Measurements from ENCODE around the gene AFF1. TPM values are rescaled to one million over a fixed set of nuclear protein-coding genes. Genes with fewer than 3 reads are reported as not detected.

AFF1 gene
- total and polyA plus RNA-seq, 2 donors (not counting 1 experiment from before 2014, with no cell fraction given) = 15.5 to 21.1 TPM

DNA sequence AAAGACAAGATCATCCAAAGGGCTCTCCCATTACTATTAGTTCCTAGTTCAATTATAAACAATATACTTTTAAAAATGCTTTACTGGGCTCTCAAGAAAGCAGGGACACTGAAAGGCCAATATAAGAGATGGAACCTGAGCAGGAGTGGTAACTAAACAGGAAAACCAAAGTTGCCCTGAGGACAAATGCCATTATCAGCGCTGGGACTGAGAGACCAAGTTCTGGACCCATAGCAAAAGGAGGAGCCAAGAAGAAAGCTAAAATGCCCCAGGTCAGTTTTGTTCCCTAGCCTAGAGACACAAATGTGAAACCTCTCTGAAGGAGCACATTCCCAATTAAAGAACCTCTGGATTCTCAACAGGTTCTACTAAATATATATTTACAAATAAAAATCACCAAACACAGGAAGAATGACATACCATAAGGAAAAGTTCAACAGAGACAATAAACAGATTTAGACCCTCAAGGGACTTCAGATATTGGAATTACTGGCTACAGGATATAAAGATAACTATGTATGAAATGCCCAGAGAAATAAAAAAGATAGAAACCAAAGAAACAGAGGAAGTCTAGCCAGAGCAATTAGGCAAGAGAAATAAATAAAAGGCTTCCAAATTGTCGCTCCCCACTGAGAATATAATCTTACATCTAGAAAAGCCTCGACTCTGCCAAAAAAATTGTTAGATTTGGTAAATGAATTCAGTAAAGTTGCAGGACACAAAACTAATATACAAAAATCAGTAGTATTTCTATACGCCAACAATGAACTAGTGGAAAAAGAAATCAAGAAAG is 218.5 kb downstream of the AFF1 start:
- DNase-seq (ENCODE audit: low read depth in 2 of 2) = no peak
- Histone ChIP-seq H3K9ac (ENCODE audit: insufficient read depth, low read length) (no peak overlapping the region), H3K27ac (ENCODE audit: insufficient read depth, low read length) (no peak overlapping the region), H3K79me2 (ENCODE audit: control insufficient read depth, insufficient read depth, low read length) (no peaks in the 10 kb centered on the region), H3K27me3 (ENCODE audit: control insufficient read depth, insufficient read depth, low read length) (no peaks in the 10 kb centered on the region), H3K4me3 (replicated peaks in 1 of 4; ENCODE audit: control extremely low read depth in 1 of 4, insufficient read depth in 1 of 4, low read depth in 3 of 4, low read length in 4 of 4) (no peak overlapping the region), H2AFZ (ENCODE audit: low read length) (no peak overlapping the region), H3K4me1 (ENCODE audit: control insufficient read depth, extremely low read depth, insufficient read depth, low read length) (no peaks in the 10 kb centered on the region), H3K9me3 (ENCODE audit: control insufficient read depth, insufficient read depth, low read depth, low read length) (no peaks in the 10 kb centered on the region), H4K20me1 (ENCODE audit: control insufficient read depth, extremely low read depth, insufficient read depth, low read length) (no peaks in the 10 kb centered on the region), H3K4me2 (ENCODE audit: extremely low read depth, insufficient read depth, low read length) (no peak overlapping the region), H3K36me3 (ENCODE audit: control insufficient read depth, insufficient read depth, low read length) (no peaks in the 10 kb centered on the region)
- no peak for TF ChIP-seq EZH2 (IDR thresholded peaks at IDR 0.05; ENCODE audit: low read length, missing control alignments)
- TF ChIP-seq, protein P1, sequence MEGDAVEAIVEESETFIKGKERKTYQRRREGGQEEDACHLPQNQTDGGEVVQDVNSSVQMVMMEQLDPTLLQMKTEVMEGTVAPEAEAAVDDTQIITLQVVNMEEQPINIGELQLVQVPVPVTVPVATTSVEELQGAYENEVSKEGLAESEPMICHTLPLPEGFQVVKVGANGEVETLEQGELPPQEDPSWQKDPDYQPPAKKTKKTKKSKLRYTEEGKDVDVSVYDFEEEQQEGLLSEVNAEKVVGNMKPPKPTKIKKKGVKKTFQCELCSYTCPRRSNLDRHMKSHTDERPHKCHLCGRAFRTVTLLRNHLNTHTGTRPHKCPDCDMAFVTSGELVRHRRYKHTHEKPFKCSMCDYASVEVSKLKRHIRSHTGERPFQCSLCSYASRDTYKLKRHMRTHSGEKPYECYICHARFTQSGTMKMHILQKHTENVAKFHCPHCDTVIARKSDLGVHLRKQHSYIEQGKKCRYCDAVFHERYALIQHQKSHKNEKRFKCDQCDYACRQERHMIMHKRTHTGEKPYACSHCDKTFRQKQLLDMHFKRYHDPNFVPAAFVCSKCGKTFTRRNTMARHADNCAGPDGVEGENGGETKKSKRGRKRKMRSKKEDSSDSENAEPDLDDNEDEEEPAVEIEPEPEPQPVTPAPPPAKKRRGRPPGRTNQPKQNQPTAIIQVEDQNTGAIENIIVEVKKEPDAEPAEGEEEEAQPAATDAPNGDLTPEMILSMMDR (conservative IDR thresholded peaks at IDR 0.05 in 1 of 2, IDR thresholded peaks at IDR 0.05 in 1 of 2; ENCODE audit: low read depth in 1 of 2, low read length in 2 of 2) = no peak

DNA sequence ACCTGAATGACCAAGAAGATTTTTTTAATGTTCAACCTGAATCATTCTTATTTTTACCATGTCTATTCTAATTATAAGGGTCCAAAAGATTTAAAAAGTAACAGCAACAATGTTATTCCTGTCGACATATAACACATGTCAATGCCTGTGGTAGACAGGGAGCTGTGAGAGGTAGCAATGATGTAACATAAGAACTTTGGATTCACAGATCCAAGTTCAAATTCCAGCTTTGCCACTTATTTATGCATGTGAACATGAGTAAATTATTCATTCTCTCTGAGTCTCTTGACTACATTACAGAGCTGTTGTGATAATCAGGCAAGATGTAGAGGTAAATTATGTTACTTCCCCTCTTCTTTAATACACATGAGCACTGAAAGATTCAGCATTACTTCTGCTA is 231.1 kb downstream of the AFF1 start:
- no peaks in the 10 kb centered on the region for H3K36me3 ChIP-seq (ENCODE audit: control insufficient read depth, insufficient read depth, low read length)
- no peak overlapping the region for H2AFZ ChIP-seq (ENCODE audit: low read length)
- H3K4me3 ChIP-seq (replicated peaks in 1 of 4; ENCODE audit: control extremely low read depth in 1 of 4, insufficient read depth in 1 of 4, low read depth in 3 of 4, low read length in 4 of 4) = no peak overlapping the region
- H3K79me2 ChIP-seq (ENCODE audit: control insufficient read depth, insufficient read depth, low read length) = no peaks in the 10 kb centered on the region
- no peak for DNase-seq (ENCODE audit: low read depth in 2 of 2)
- H4K20me1 ChIP-seq (ENCODE audit: control insufficient read depth, extremely low read depth, insufficient read depth, low read length) = no peaks in the 10 kb centered on the region
- H3K4me1 ChIP-seq (ENCODE audit: control insufficient read depth, extremely low read depth, insufficient read depth, low read length) = no peaks in the 10 kb centered on the region
- no peak for TF ChIP-seq EZH2 (IDR thresholded peaks at IDR 0.05; ENCODE audit: low read length, missing control alignments)
- TF ChIP-seq, protein P1 (conservative IDR thresholded peaks at IDR 0.05 in 1 of 2, IDR thresholded peaks at IDR 0.05 in 1 of 2; ENCODE audit: low read depth in 1 of 2, low read length in 2 of 2) = no peak
- H3K9ac ChIP-seq (ENCODE audit: insufficient read depth, low read length) = no peak overlapping the region
- H3K27me3 ChIP-seq (ENCODE audit: control insufficient read depth, insufficient read depth, low read length) = no peaks in the 10 kb centered on the region
- H3K9me3 ChIP-seq (ENCODE audit: control insufficient read depth, insufficient read depth, low read depth, low read length) = no peaks in the 10 kb centered on the region
- H3K4me2 ChIP-seq (ENCODE audit: extremely low read depth, insufficient read depth, low read length) = no peak overlapping the region
- no peak overlapping the region for H3K27ac ChIP-seq (ENCODE audit: insufficient read depth, low read length)

DNA sequence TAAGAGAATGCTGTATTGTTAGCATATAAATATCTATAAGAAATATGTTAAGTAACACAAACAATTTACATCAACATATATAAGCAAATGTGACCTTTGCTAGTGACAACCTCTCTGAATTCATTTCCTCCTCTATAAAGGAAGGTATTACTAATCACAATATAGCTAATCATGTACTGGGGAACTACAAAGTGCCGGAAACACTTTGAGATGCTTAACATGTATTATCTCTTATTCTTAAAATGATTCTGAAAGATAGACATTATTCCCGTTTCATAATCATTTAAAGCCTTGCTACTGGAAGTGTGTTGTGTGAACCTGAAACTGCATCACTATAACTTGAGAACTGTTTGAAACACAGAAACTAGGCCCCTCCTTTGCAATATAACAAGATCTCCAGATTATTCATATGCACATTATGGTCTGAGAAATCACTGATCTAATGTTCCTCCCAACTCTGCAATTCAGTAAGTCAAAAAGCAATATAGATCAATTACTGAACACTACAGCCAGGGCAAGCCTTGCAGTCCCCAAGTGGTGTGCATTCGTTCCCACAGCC is 231.6 kb downstream of the AFF1 start:
- Histone ChIP-seq H3K4me3 (replicated peaks in 1 of 4; ENCODE audit: control extremely low read depth in 1 of 4, insufficient read depth in 1 of 4, low read depth in 3 of 4, low read length in 4 of 4) (no peak overlapping the region), H3K27me3 (ENCODE audit: control insufficient read depth, insufficient read depth, low read length) (no peaks in the 10 kb centered on the region), H3K36me3 (ENCODE audit: control insufficient read depth, insufficient read depth, low read length) (no peaks in the 10 kb centered on the region), H2AFZ (ENCODE audit: low read length) (no peak overlapping the region), H3K27ac (ENCODE audit: insufficient read depth, low read length) (no peak overlapping the region), H3K9ac (ENCODE audit: insufficient read depth, low read length) (no peak overlapping the region), H3K4me1 (ENCODE audit: control insufficient read depth, extremely low read depth, insufficient read depth, low read length) (no peaks in the 10 kb centered on the region), H3K79me2 (ENCODE audit: control insufficient read depth, insufficient read depth, low read length) (no peaks in the 10 kb centered on the region), H3K9me3 (ENCODE audit: control insufficient read depth, insufficient read depth, low read depth, low read length) (no peaks in the 10 kb centered on the region), H3K4me2 (ENCODE audit: extremely low read depth, insufficient read depth, low read length) (no peak overlapping the region), H4K20me1 (ENCODE audit: control insufficient read depth, extremely low read depth, insufficient read depth, low read length) (no peaks in the 10 kb centered on the region)
- TF ChIP-seq, protein P1 (conservative IDR thresholded peaks at IDR 0.05 in 1 of 2, IDR thresholded peaks at IDR 0.05 in 1 of 2; ENCODE audit: low read depth in 1 of 2, low read length in 2 of 2) = no peak
- no peak for TF ChIP-seq EZH2 (IDR thresholded peaks at IDR 0.05; ENCODE audit: low read length, missing control alignments)
- no peak for DNase-seq (ENCODE audit: low read depth in 2 of 2)
